ENCODE results near the gene ZNF587.
"Not testable (repeated sequence)": the region's sequence is repeated elsewhere in the genome, so short reads cannot be mapped to it uniquely, and the experiment has no call there.

Gene ZNF587

DNA sequence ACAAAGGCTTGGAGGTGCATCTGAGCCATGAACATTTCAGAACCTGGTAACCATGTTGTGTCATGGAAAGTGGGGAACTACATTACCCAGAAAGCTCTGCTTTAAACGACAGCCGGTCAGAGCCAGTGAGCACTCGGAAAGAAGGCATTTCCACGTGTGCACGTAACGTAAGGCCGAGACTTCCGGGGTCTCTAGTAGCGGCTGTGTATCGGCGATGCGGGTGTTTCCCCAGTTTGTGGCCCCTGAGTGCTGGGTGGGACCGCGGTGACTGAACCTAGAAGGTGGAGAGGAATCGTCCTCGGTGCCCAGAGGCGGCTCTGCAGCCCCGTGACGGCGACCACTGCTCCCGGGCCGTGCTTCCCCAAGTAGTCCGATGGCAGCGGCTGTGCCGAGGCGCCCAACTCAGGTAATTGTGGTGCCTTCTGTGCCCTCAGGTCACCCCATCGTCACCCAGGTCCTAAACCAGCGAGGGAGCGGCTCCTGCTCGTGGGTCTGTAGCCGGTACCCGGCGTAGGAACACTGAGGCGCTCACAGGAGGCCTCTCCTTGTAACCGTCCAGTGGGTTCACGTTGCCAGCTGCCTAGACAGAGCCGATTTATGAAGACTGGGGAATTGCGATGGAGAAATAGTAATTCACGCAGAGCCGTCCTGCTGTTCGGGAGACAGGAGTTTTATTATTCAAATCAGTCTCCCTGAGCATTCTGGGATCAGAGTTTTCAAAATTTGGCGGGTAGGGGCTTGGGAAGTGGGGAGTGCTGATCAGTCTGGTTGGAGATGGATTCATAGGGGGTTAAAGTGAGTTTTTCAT lies at the start of gene ZNF587:
TSS of gene ZNF587 (plus strand) at position 194 of the 808 bp plus-strand sequence. CDS start at position 374, 180 bp downstream.
- DNase-seq (ENCODE audit: low read depth) = peak; percentile 75

DNA sequence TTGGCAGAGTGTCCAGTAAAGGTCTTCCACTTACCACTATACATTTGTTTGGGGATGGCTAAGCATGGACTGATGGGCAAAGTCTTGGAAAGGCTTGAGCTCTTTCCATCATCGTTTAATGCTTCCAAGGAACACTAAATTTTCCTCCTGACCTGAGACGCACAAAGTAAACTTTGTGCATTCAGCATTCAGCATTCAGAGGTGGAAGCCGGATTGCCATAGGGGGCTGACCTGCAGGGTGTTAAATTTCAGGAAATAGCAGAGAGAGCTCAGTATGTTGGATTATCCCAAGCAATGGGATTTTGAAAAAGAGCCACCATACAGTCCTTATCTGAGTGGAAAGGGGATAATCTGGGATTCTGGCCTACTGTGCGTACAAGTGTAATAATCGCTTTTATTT lies 49.0 kb upstream of the ZNF587 start:
- DNase-seq (ENCODE audit: low read depth) = no peak

DNA sequence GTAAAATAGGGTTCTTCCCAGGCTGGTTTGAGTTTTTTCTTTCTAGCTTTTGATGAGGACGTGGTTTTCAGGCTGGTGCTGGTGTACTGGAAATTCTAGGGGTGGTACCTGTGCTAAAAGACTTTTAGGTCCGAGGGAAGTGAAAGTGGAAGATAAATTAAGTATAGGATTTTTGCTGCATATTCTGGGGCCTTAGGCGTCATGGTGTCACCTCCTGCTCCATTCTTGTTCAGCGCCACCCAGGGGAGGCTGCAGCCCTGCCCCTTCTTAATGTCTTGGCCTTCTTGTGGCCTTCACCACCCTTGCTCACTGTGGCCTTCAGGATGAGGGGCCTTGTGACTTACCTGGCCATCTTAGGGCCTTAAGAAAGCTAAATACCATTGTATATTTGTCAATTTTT lies 47.4 kb upstream of the ZNF587 start:
- no peak for DNase-seq (ENCODE audit: low read depth)

DNA sequence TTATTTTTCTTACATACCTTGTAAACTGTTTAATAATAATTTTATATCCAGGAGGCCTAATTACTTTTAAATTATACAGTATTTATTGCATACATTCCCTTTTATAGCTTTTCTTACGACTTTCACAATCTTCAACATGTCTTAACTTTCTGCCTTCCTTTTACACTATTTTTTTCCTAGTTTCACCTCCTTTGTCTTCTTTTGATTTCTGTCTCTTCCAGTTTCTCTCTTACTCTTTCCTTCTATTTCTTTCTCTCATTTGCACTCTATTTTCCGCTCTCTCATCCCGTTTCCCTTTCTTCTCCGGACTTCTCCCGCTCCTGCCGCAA lies 46.4 kb upstream of the ZNF587 start:
- DNase-seq (ENCODE audit: low read depth) = no peak

DNA sequence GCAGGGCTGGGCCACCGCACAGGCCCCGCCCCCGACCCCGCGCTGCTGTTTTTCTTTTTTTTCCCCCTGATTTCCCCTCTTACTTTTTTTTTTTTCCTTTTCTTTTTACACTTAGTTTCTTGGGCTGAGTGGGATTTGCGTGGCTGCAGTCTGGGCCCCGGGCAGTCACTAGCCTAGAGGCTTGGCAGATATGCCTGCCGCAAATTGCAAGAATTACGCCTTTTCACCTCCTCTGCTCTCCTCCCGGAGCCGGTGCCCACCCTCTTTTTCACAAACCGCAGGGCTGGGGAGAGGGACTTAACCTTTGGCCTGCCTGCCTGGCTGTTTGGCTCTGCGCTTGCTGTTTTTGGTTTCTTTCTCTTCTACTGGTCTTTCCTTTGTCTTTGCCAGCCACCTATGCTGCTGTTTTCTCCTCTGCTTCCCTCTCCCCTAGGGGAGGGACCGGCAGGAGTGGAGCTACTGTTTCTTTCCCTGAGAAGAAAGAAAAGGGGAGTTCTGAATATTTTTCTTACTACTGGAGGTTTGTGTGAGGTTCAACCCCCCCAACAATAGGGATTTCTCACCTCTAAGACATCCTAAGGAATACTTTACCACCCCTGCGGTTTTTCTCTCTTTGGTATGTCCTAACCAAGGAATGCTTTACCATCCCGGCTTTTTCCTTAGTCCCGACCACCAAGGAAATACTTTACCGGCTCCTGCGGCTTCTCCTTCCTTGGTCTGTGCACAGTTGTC lies 45.9 kb upstream of the ZNF587 start:
- DNase-seq (ENCODE audit: low read depth) = no peak

GRCh38 chr19:57807541-57807940 lies 42.1 kb upstream of the ZNF587 start:
- no peak for DNase-seq (ENCODE audit: low read depth)

DNA sequence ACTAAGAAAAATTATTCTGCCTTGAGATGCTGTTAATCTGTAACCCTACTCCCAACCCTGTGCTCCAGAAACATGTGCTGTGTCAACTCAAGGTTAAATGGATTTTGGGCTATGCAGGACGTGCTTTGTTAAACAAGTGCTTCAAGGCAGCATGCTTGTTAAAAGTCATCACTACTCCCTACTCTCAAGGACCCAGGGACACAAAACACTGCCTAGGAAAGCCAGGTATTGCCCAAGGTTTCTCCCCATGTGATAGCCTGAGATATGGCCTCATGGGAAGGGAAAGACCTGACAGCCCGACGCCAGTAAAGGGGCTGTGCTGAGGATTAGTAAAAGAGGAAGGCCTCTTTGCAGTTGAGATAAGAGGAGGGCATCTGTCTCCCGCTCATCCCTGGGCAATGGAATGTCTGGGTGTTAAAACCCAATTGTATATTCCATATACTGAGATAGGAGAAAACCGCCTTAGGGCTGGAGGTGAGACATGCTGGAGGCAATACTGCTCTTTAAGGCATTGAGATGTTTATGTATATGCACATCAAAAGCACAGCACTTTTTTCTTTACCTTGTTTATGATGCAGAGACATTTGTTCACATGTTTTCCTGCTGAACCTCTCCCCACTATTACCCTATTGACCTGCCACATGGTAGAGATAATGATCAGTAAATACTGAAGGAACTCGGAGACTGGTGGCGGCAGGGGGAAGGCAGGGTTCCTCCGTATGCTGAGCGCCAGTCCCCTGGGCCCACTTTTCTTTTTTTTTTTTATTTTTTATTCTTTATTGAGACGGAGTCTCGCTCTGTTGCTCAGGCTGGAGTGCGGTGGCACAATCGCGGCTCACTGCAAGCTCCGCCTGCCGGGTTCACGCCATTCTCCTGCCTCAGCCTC lies 39.0 kb upstream of the ZNF587 start:
- not testable (repeated sequence) for DNase-seq (ENCODE audit: low read depth)

DNA sequence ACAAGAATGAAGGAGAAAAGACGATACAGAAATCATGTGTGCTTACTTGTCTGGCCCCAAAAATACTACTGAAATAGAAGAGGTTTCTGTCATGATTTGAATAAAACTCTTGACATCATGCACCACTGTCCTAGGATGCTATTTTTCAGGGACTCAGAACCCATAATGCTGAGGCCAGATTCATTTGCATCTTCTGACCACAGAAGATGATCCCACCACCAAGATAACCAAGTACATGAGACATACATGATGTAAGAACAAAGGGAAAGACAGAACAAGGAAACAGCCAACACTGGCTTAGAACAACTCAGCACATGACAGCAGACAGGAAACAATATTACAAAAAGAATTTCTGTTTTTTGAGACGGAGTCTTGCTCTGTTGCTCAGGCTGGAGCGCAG lies 37.4 kb upstream of the ZNF587 start:
- no peak for DNase-seq (ENCODE audit: low read depth)

DNA sequence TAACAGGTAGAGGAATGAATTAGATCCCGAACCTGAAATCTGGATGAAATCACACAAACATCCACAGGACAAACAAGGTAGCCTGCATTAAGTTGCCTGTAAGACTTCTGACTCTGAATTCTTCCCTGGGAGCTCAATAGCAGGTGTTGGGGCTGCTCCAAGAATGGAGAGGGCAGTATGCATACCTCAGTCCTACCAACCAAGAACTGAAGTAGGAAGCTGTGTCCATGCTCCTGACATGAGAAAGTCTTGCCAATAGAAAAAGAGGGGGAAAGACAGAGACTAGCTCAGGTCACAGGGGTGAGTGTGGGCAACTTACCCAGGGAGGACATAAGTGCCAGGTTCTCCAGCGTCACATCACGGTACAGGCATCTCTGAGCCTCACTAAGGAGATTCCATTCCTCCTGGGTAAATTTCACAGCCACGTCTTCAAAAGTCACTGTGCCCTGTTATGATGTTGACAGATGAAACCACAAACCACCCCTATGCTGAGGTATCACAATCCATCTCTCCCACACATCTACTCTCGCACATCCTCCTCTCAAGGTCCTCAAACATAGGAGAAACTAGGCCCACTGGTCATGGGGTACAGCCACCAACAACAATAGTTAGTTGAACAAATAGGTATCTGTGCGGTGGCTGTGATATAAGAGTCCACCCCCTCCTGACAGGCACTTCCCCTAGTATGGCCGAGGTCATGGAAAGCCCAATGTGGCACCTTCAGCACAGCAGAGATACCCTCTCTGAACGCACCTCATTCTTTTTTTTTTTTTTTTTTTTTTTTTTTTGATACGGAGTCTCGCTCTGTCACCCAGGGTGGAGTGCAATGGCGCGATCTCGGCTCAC lies 36.5 kb upstream of the ZNF587 start:
- not testable (repeated sequence) for DNase-seq (ENCODE audit: low read depth)

DNA sequence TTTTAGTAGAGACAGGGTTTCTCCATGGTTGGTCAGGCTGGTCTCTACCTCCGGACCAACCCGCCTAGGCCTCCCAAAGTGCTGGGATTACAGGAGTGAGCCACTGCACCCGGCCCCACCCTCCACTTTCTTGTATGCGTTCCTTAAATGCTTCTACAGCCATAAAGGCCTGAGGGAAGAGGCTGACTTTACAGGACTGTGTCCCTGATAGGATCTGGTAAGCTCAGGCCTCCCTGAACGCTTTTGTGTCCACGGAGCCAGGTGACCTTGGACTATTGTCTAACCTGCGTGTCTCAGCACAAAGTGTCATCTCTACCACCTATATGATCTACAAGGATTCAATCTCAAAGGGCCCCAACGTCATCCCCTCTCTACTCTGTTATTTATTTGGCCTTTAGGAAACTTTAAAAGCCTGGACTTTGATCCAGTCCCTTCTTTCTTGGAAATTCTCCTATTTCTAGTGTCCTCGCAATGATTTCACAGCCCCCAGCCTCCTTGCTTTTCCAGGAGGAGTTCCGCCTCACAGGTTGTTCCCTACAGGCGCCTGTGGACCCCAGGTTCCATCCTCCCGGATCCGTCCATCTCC lies 35.6 kb upstream of the ZNF587 start:
- DNase-seq (ENCODE audit: low read depth) = no peak

GRCh38 chr19:57814505-57815246 lies 35.0 kb upstream of the ZNF587 start, which contains the start of gene ZNF552:
Gene ZNF552 (minus strand): TSS chr19:57814913. CDS start chr19:57814743, 170 bp downstream.
- peak; percentile 63 for DNase-seq (ENCODE audit: low read depth)

- DNase-seq (ENCODE audit: low read depth) = no peak
These were observed 34.2 kb upstream of the ZNF587 start for GRCh38 chr19:57815247-57816075.

DNA sequence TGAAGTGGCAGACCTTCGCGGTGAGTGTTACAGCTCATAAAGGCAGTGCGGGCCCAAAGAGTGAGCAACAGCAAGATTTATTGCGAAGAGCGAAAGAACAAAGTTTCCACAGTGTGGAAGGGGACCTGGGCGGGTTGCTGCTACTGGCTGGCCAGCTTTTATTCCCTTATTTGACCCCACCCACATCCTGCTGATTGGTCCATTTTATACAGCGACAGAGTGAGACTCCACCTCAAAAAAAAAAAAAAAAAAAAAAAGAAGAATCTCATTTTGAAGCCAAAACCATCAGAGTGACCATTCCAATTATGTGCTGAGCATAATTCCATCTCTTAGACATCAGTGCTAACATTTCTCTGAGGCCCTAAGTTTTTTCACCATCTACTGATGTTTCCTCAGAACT lies 33.0 kb upstream of the ZNF587 start:
- no peak for DNase-seq (ENCODE audit: low read depth)

DNA sequence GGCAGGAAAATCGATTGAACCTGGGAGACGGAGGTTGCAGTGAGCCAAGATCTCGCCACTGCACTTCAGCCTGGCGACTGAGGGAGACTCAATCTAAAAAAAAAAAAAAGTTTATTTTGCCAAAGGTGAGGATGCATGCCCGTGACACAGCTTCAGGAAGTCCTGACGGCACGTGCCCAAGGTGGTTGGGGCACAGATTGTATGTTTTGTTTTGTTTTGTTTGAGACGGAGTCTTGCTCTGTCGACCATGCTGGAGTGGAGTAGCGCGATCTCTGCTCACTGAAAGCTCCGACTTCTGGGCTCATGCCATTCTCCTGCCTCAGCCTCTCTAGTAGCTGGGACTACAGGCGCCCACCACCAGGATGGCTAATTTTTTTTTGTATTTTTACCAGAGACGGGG lies 31.7 kb upstream of the ZNF587 start:
- no peak for DNase-seq (ENCODE audit: low read depth)

- no peak for DNase-seq (ENCODE audit: low read depth)
These were observed 31.3 kb upstream of the ZNF587 start for GRCh38 chr19:57818378-57818777.

- peak; percentile 64 for DNase-seq (ENCODE audit: low read depth)
These were observed 30.0 kb upstream of the ZNF587 start for GRCh38 chr19:57819475-57820148.

- no peak for DNase-seq (ENCODE audit: low read depth)
These were observed 29.1 kb upstream of the ZNF587 start for GRCh38 chr19:57820599-57820998.

- not testable (repeated sequence) for DNase-seq (ENCODE audit: low read depth)
These were observed 28.6 kb upstream of the ZNF587 start for GRCh38 chr19:57821095-57821494.

DNA sequence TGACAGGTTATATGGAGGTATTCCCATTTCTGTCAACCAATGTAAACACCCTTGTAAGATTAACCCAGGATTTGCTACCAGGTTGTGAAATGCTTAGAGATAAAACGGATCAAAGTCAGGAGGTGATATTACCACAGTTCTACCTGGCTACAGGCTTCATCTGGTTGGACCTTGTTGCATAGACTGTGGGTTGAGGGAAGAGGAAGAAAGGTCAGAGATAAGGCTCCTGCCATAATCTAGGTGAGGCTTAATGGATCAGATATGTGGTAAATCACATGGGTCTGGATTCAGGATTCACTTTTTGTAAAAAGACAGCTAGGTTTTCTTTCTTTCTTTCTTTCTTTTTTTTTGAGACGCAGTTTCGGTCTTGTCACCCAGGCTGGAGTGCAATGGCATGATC lies 28.2 kb upstream of the ZNF587 start:
- not testable (repeated sequence) for DNase-seq (ENCODE audit: low read depth)

Data from stimulated activated CD8-positive, alpha-beta memory T cell treated with anti-CD3 and anti-CD28 coated beads, Interleukin-12 subunit alpha, Interleukin-12 subunit beta, amount 100 ng/mL, for 1 hour (primary cell).